ENCODE data around the gene MED31. TPM values are rescaled to one million over a fixed set of nuclear protein-coding genes. Genes with fewer than 3 reads are reported as not detected.

Gene MED31
- total RNA-seq, 5 donors from 2014 or later (not counting 1 experiment from before 2014, with no cell fraction given), result 18.9 to 26.3 (median 22.1) TPM

DNA sequence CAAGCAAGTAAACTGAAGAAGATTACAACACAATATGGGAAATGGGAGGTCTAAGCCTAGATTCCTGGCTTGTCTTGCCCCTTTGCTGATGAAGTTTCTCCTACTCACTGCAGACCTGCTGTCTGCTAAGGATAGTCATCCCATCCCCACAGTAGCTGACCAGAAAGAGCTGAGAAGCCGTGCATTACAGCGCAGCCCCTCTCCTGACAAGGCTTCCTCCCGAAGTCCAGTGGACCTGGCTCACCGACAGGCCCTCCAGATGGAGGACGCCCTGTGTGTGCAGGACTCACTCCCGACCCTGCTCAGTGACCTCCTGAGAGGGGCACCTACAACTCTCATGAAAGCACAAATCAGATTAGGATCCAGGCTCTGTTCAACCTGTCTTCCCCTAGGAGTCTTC, 46.3 kb downstream of the MED31 start:
- ChIA-PET CTCF (no interaction called here), POLR2A (interaction anchor here in 1 of 2 donors (0.6 kb wide), 1 partner anchor 1737 kb away, joined by 5 read pairs; no protein-coding TSS in a partner anchor)
- Histone ChIP-seq H3K4me1 (ENCODE audit: control insufficient read depth in 1 of 2, extremely low read depth in 1 of 2, insufficient read depth in 2 of 2, low read length in 2 of 2) (no peaks in the 10 kb centered on the region), H3K4me3 (ENCODE audit: control insufficient read depth in 1 of 2, extremely low read depth in 1 of 2, low read length in 1 of 2) (no peak overlapping the region), H3K27ac (ENCODE audit: low read length) (no peak overlapping the region), H3K27me3 (replicated peaks in 1 of 2; ENCODE audit: control insufficient read depth in 2 of 2, extremely low read depth in 1 of 2, insufficient read depth in 2 of 2, low read length in 1 of 2) (no peaks in the 10 kb centered on the region), H3K9me3 (no peaks in the 10 kb centered on the region), H3K36me3 (ENCODE audit: control insufficient read depth in 2 of 2, extremely low read depth in 1 of 2, insufficient read depth in 1 of 2, low read length in 1 of 2) (peaks cover 0 to 65% of the 10 kb centered on the region in 2 donors)
- Mint-ChIP-seq H3K4me1 (peaks cover 0 to 2% (median 0%) of the 10 kb centered on the region in 3 donors), H3K27me3 (no peaks in the 10 kb centered on the region), H3K4me3 (no peak overlapping the region), H3K9me3 (no peaks in the 10 kb centered on the region), H3K36me3 (peaks cover 84% of the 10 kb centered on the region), H3K27ac (no peak overlapping the region)
- DNase-seq, result no peak
- 94% methylated on average over 5 of the region's 6 CpGs for WGBS (ENCODE audit: insufficient coverage)
- no peak for ATAC-seq (replicated peaks in 1 of 4)

DNA sequence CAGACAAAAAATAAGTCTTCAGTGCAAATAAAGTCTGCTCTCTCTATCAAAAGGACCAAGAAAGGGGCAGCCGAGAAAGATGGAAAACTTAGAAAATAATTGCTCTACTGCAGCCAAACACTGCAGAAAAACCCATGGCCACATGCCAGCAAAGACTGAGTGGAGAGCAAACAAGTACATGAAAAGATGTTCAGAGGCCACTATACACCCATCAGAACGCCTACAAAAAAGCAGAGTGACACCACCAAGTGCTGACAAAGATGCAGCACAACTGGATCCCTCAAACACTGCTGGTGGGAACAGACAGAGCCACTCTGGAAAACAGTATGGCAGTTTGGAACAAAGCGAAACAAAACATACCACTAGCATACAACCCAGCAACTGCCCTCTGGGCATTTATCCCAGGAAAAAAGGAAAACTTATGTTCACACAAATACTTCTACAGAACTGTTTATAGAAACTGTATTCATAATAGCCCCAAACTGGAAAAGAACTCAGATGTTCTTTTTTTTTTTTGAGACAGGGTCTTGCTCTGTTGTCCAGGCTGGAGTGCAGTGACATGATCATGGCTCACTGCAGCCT, 47.6 kb downstream of the MED31 start:
- Histone ChIP-seq H3K4me1 (ENCODE audit: control insufficient read depth in 1 of 2, extremely low read depth in 1 of 2, insufficient read depth in 2 of 2, low read length in 2 of 2) (no peaks in the 10 kb centered on the region), H3K9me3 (no peaks in the 10 kb centered on the region), H3K4me3 (ENCODE audit: control insufficient read depth in 1 of 2, extremely low read depth in 1 of 2, low read length in 1 of 2) (no peak overlapping the region), H3K27me3 (replicated peaks in 1 of 2; ENCODE audit: control insufficient read depth in 2 of 2, extremely low read depth in 1 of 2, insufficient read depth in 2 of 2, low read length in 1 of 2) (no peaks in the 10 kb centered on the region), H3K36me3 (ENCODE audit: control insufficient read depth in 2 of 2, extremely low read depth in 1 of 2, insufficient read depth in 1 of 2, low read length in 1 of 2) (peaks cover 0 to 62% of the 10 kb centered on the region in 2 donors), H3K27ac (ENCODE audit: low read length) (no peak overlapping the region)
- Mint-ChIP-seq H3K9me3 (no peaks in the 10 kb centered on the region), H3K27me3 (no peaks in the 10 kb centered on the region), H3K4me3 (no peak overlapping the region), H3K36me3 (peaks cover 82% of the 10 kb centered on the region), H3K4me1 (peaks cover 0 to 2% (median 0%) of the 10 kb centered on the region in 3 donors), H3K27ac (no peak overlapping the region)
- POLR2A ChIA-PET, result no interaction called here
- 90% methylated on average over 3 of the region's 3 CpGs for WGBS (ENCODE audit: insufficient coverage)
- DNase-seq (no peak), ATAC-seq (replicated peaks in 1 of 4) (no peak)
- CTCF ChIA-PET, result no interaction called here

GRCh38 chr17:6602141-6602540, 49.3 kb downstream of the MED31 start:
- DNase-seq, result no peak
- Histone ChIP-seq H3K4me3 (ENCODE audit: control insufficient read depth in 1 of 2, extremely low read depth in 1 of 2, low read length in 1 of 2) (no peak overlapping the region), H3K27me3 (replicated peaks in 1 of 2; ENCODE audit: control insufficient read depth in 2 of 2, extremely low read depth in 1 of 2, insufficient read depth in 2 of 2, low read length in 1 of 2) (no peaks in the 10 kb centered on the region), H3K27ac (ENCODE audit: low read length) (no peak overlapping the region), H3K36me3 (ENCODE audit: control insufficient read depth in 2 of 2, extremely low read depth in 1 of 2, insufficient read depth in 1 of 2, low read length in 1 of 2) (peaks cover 0 to 61% of the 10 kb centered on the region in 2 donors), H3K4me1 (ENCODE audit: control insufficient read depth in 1 of 2, extremely low read depth in 1 of 2, insufficient read depth in 2 of 2, low read length in 2 of 2) (no peaks in the 10 kb centered on the region), H3K9me3 (no peaks in the 10 kb centered on the region)
- WGBS (ENCODE audit: insufficient coverage), result no CpG with 5 or more reads among the region's 2 CpGs
- Mint-ChIP-seq H3K27ac (no peak overlapping the region), H3K36me3 (peaks cover 81% of the 10 kb centered on the region), H3K9me3 (no peaks in the 10 kb centered on the region), H3K4me3 (no peak overlapping the region), H3K27me3 (no peaks in the 10 kb centered on the region), H3K4me1 (peaks cover 0 to 2% (median 0%) of the 10 kb centered on the region in 3 donors)
- CTCF ChIA-PET, result no interaction called here
- ATAC-seq (replicated peaks in 1 of 4), result no peak
- POLR2A ChIA-PET, result no interaction called here

DNA sequence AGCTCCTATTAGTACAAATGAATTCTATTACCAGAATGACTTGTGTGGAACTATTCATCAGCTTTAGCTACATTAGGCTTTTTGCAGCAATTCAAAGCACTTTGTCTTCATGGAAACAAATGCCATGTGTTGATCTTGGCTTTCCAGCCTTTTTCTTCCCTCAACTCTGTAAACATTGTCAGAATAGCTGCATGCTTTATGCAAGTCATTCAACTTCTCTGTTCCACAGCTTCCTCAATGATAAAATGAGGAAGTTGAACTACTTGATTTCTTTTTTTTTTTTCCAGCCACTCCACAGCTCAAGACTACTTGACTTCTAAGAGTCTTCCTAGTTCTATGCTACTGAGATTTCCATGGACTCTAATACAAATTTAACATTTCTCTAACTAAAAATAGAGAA, 52.0 kb downstream of the MED31 start:
- CTCF ChIA-PET, result interaction anchor here in 1 of 2 donors (0.7 kb wide), 1 partner anchor 386 kb away, joined by 3 read pairs; no protein-coding TSS in a partner anchor
- no peaks in the 10 kb centered on the region for H3K27me3 Mint-ChIP-seq
- DNase-seq (no peak), ATAC-seq (replicated peaks in 1 of 4) (no peak)
- peaks cover 0 to 2% (median 0%) of the 10 kb centered on the region in 3 donors for H3K4me1 Mint-ChIP-seq
- H3K36me3 Mint-ChIP-seq, result peaks cover 76% of the 10 kb centered on the region
- Histone ChIP-seq H3K27ac (ENCODE audit: low read length) (no peak overlapping the region), H3K9me3 (no peaks in the 10 kb centered on the region), H3K27me3 (replicated peaks in 1 of 2; ENCODE audit: control insufficient read depth in 2 of 2, extremely low read depth in 1 of 2, insufficient read depth in 2 of 2, low read length in 1 of 2) (no peaks in the 10 kb centered on the region), H3K4me1 (ENCODE audit: control insufficient read depth in 1 of 2, extremely low read depth in 1 of 2, insufficient read depth in 2 of 2, low read length in 2 of 2) (no peaks in the 10 kb centered on the region), H3K4me3 (ENCODE audit: control insufficient read depth in 1 of 2, extremely low read depth in 1 of 2, low read length in 1 of 2) (no peak overlapping the region), H3K36me3 (ENCODE audit: control insufficient read depth in 2 of 2, extremely low read depth in 1 of 2, insufficient read depth in 1 of 2, low read length in 1 of 2) (peaks cover 10 to 61% of the 10 kb centered on the region in 2 donors)
- H3K4me3 Mint-ChIP-seq, result no peak overlapping the region
- no peaks in the 10 kb centered on the region for H3K9me3 Mint-ChIP-seq
- POLR2A ChIA-PET, result interaction anchor here in 1 of 2 donors (0.6 kb wide), 1 partner anchor 1084 kb away, joined by 3 read pairs; no protein-coding TSS in a partner anchor
- H3K27ac Mint-ChIP-seq, result no peak overlapping the region

DNA sequence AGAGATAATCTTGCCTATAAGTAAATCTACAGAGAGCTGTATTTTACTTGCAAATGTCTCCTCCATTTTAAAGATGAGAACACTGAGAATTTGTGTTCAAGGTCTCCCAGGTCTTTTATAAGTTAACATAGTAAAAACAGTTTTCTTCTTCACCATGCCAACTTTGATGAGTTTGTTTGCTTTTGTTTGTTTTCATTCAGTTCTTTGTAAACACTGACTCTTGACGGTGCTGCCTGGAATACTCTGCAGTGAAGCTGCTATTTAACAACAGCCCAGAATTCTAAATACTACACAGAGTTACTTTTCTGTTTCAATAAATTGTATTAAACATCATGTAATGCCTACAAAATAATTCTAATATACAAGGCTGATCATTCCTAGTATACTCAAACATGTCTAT, 53.7 kb downstream of the MED31 start:
- Histone ChIP-seq H3K36me3 (ENCODE audit: control insufficient read depth in 2 of 2, extremely low read depth in 1 of 2, insufficient read depth in 1 of 2, low read length in 1 of 2) (peaks cover 14 to 54% of the 10 kb centered on the region in 2 donors), H3K27me3 (replicated peaks in 1 of 2; ENCODE audit: control insufficient read depth in 2 of 2, extremely low read depth in 1 of 2, insufficient read depth in 2 of 2, low read length in 1 of 2) (no peaks in the 10 kb centered on the region), H3K4me1 (ENCODE audit: control insufficient read depth in 1 of 2, extremely low read depth in 1 of 2, insufficient read depth in 2 of 2, low read length in 2 of 2) (no peaks in the 10 kb centered on the region), H3K9me3 (no peaks in the 10 kb centered on the region), H3K27ac (ENCODE audit: low read length) (no peak overlapping the region), H3K4me3 (ENCODE audit: control insufficient read depth in 1 of 2, extremely low read depth in 1 of 2, low read length in 1 of 2) (no peak overlapping the region)
- Mint-ChIP-seq H3K9me3 (no peaks in the 10 kb centered on the region), H3K4me3 (no peak overlapping the region), H3K27me3 (no peaks in the 10 kb centered on the region), H3K27ac (no peak overlapping the region), H3K4me1 (peaks cover 0 to under 1% (median 0%) of the 10 kb centered on the region in 3 donors), H3K36me3 (peaks cover 73% of the 10 kb centered on the region)
- POLR2A ChIA-PET, result no interaction called here
- CTCF ChIA-PET, result no interaction called here
- no CpG with 5 or more reads among the region's 1 CpG for whole genome bisulfite sequencing (ENCODE audit: insufficient coverage)
- ATAC-seq (replicated peaks in 1 of 4), result no peak
- no peak for DNase-seq

DNA sequence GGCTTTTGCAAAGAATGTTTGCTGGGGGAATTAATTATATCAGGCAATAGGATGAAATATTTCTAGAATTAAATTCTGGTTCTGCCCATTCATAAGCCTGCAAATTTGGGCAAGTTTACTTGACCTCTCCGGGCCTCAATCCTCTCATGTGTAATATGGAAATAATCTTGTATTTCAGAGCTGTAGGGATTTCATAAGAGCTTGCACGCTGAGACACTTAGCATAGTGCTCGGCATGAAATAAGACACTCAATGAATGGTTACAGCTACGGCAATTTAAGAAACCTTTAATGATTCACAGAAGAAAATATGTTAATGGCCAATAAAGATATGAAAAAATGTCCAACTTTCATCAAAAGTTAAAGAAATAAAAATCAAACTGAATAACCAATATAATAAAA, 54.5 kb downstream of the MED31 start:
- no peak overlapping the region for H3K4me3 ChIP-seq (ENCODE audit: control insufficient read depth in 1 of 2, extremely low read depth in 1 of 2, low read length in 1 of 2)
- Mint-ChIP-seq H3K9me3 (no peaks in the 10 kb centered on the region), H3K4me3 (no peak overlapping the region), H3K4me1 (no peaks in the 10 kb centered on the region), H3K27me3 (no peaks in the 10 kb centered on the region), H3K36me3 (peaks cover 74% of the 10 kb centered on the region), H3K27ac (no peak overlapping the region)
- no peaks in the 10 kb centered on the region for H3K27me3 ChIP-seq (replicated peaks in 1 of 2; ENCODE audit: control insufficient read depth in 2 of 2, extremely low read depth in 1 of 2, insufficient read depth in 2 of 2, low read length in 1 of 2)
- CTCF ChIA-PET, result no interaction called here
- no peak overlapping the region for H3K27ac ChIP-seq (ENCODE audit: low read length)
- peaks cover 15 to 59% of the 10 kb centered on the region in 2 donors for H3K36me3 ChIP-seq (ENCODE audit: control insufficient read depth in 2 of 2, extremely low read depth in 1 of 2, insufficient read depth in 1 of 2, low read length in 1 of 2)
- WGBS (ENCODE audit: insufficient coverage), result no CpG with 5 or more reads among the region's 4 CpGs
- H3K4me1 ChIP-seq (ENCODE audit: control insufficient read depth in 1 of 2, extremely low read depth in 1 of 2, insufficient read depth in 2 of 2, low read length in 2 of 2), result no peaks in the 10 kb centered on the region
- ATAC-seq (replicated peaks in 1 of 4) (no peak), DNase-seq (no peak)
- H3K9me3 ChIP-seq, result no peaks in the 10 kb centered on the region
- POLR2A ChIA-PET, result no interaction called here

DNA sequence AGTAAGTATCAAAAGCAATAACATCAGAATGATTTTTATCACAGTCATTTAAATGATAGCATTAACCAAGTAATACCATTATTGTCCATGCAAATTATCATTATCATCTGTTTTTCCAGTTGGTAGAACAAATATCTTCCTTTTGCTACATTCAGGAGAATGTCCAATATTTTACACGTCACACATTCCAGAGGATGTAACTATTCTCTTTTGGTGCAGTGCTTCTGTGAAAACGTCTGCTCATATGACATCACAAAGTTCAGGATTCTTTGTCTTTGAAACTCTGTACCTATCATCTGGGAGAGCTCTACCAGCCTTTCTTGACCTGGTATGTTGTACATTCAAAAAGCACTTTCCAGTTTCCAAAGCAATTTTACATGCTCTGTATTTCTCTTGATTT, 54.9 kb downstream of the MED31 start:
- ATAC-seq (replicated peaks in 1 of 4), result no peak
- DNase-seq, result no peak
- ChIA-PET POLR2A (no interaction called here), CTCF (no interaction called here)
- WGBS (ENCODE audit: insufficient coverage), result no CpG with 5 or more reads among the region's 2 CpGs
- Histone ChIP-seq H3K27me3 (replicated peaks in 1 of 2; ENCODE audit: control insufficient read depth in 2 of 2, extremely low read depth in 1 of 2, insufficient read depth in 2 of 2, low read length in 1 of 2) (no peaks in the 10 kb centered on the region), H3K9me3 (no peaks in the 10 kb centered on the region), H3K36me3 (ENCODE audit: control insufficient read depth in 2 of 2, extremely low read depth in 1 of 2, insufficient read depth in 1 of 2, low read length in 1 of 2) (peaks cover 19 to 61% of the 10 kb centered on the region in 2 donors), H3K4me1 (ENCODE audit: control insufficient read depth in 1 of 2, extremely low read depth in 1 of 2, insufficient read depth in 2 of 2, low read length in 2 of 2) (no peaks in the 10 kb centered on the region), H3K27ac (ENCODE audit: low read length) (no peak overlapping the region), H3K4me3 (ENCODE audit: control insufficient read depth in 1 of 2, extremely low read depth in 1 of 2, low read length in 1 of 2) (no peak overlapping the region)
- Mint-ChIP-seq H3K4me1 (no peaks in the 10 kb centered on the region), H3K4me3 (no peak overlapping the region), H3K27me3 (no peaks in the 10 kb centered on the region), H3K27ac (no peak overlapping the region), H3K9me3 (no peaks in the 10 kb centered on the region), H3K36me3 (peaks cover 75% of the 10 kb centered on the region)

Measured in T-cell (primary cell).